Measurements from ENCODE around the gene CTAGE1.

CTAGE1 gene

GRCh38 chr18:22391407-22392345, 26.0 kb downstream of the CTAGE1 start:
- peak; percentile 83 for DNase-seq (ENCODE audit: low read depth)

- no peak for DNase-seq (ENCODE audit: low read depth)
Observed at GRCh38 chr18:22387787-22388186, 29.9 kb downstream of the CTAGE1 start.

- no peak for DNase-seq (ENCODE audit: low read depth)
Observed at GRCh38 chr18:22387364-22387763, 30.4 kb downstream of the CTAGE1 start.

- DNase-seq (ENCODE audit: low read depth): peak; percentile 73
Observed at GRCh38 chr18:22385718-22386117, 32.0 kb downstream of the CTAGE1 start.

GRCh38 chr18:22378672-22379282, 38.9 kb downstream of the CTAGE1 start:
- peak; percentile 14 for DNase-seq (ENCODE audit: low read depth)

GRCh38 chr18:22377769-22378168, 39.9 kb downstream of the CTAGE1 start:
- DNase-seq (ENCODE audit: low read depth): no peak

GRCh38 chr18:22370414-22370813, 47.3 kb downstream of the CTAGE1 start:
- no peak for DNase-seq (ENCODE audit: low read depth)

- DNase-seq (ENCODE audit: low read depth): no peak
Observed at GRCh38 chr18:22368021-22368420, 49.7 kb downstream of the CTAGE1 start.

- no peak for DNase-seq (ENCODE audit: low read depth)
Observed at GRCh38 chr18:22367303-22367702, 50.4 kb downstream of the CTAGE1 start.

GRCh38 chr18:22363867-22364463, 53.8 kb downstream of the CTAGE1 start:
- no peak for DNase-seq (ENCODE audit: low read depth)
